ENCODE data around the gene LTBP3.

DNA sequence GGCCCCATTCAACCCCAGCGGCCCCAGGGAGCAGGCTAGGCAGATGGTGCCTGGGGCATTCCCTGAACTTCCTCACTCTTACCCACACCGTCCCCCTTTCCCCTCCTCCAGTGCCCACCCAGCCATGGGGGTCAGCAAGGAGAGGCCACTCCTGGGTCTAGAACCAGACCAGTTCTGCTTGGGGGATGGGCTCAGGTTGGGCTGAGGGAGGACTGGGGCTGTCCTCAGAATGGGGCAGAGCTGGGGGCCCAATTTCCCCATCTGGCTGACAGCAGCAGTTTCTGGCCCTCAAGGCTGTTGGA is 20.9 kb downstream of the LTBP3 start:
- TF ChIP-seq, protein P1, sequence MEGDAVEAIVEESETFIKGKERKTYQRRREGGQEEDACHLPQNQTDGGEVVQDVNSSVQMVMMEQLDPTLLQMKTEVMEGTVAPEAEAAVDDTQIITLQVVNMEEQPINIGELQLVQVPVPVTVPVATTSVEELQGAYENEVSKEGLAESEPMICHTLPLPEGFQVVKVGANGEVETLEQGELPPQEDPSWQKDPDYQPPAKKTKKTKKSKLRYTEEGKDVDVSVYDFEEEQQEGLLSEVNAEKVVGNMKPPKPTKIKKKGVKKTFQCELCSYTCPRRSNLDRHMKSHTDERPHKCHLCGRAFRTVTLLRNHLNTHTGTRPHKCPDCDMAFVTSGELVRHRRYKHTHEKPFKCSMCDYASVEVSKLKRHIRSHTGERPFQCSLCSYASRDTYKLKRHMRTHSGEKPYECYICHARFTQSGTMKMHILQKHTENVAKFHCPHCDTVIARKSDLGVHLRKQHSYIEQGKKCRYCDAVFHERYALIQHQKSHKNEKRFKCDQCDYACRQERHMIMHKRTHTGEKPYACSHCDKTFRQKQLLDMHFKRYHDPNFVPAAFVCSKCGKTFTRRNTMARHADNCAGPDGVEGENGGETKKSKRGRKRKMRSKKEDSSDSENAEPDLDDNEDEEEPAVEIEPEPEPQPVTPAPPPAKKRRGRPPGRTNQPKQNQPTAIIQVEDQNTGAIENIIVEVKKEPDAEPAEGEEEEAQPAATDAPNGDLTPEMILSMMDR (conservative IDR thresholded peaks at IDR 0.05): no peak
- no peak for TF ChIP-seq ZFX (IDR thresholded peaks at IDR 0.05)

Data from C4-2B (cell line).